Ovary (tissue), 9 donors: ENCODE measurements around the gene MADD. TPM values are rescaled to one million over a fixed set of nuclear protein-coding genes. Genes with fewer than 3 reads are reported as not detected.

Source experiments
- DNase-seq, 5 donors: peaks; one replicate each; pipeline ENCODE4 v3.0.0-alpha.2; 2019 to 2020
- H3K27ac ChIP-seq, 2 donors: fragments of 200-600 bp; one replicate each; pipeline versions ENCODE4 v1.5.1 to v1.8.0; 2019 to 2022
- H3K27me3 ChIP-seq: fragments of 200-600 bp; one replicate; pipeline ENCODE4 v1.8.0; 2022
- H3K36me3 ChIP-seq: fragments of 200-600 bp; sonication (generic); one replicate; pipeline ENCODE4 v1.5.1; 2019
- H3K4me1 ChIP-seq: one replicate; pipeline ENCODE4 v1.8.1; 2013; ENCODE audit warnings: mild to moderate bottlenecking, moderate library complexity; ENCODE audit not compliant: insufficient read depth
- H3K4me3 ChIP-seq: fragments of 200-600 bp; sonication (generic); one replicate; pipeline ENCODE4 v1.5.1; 2017
- H3K9me3 ChIP-seq, 2 donors: fragments of 200-600 bp in 1 of 2; sonication (generic) in 1 of 2; one replicate each; pipeline versions ENCODE4 v1.5.1 to v1.8.1; 2013 to 2019; ENCODE audit warnings: mild to moderate bottlenecking in 1 of 2, moderate library complexity in 1 of 2
- EP300 ChIP-seq: sonication (generic); formaldehyde crosslinking; IDR thresholded peaks from one replicate; pipeline ENCODE4 v1.6.1; 2017; ENCODE audit warnings: antibody characterized with exemption
- POLR2A ChIP-seq: fragments of 450-650 bp; IDR thresholded peaks from one replicate; pipeline ENCODE4 v1.6.1; 2017; ENCODE audit warnings: antibody characterized with exemption, mild to moderate bottlenecking, moderate library complexity
- WGBS, 3 donors: extraction: QIAGEN DNeasy Blood & Tissue Kit in 1 of 3; methylation state at CpG; one replicate each; pipeline versions ENCODE4 v1.1.5 to v1.1.7; 2013 to 2017; 5-methylcytosine and 5-hydroxymethylcytosine counted together
- intact Hi-C, 4 donors: fragments of 100-400 bp; cut with DNase I; formaldehyde crosslinking; loops; one replicate each; pipeline versions ENCODE4 v1.11.0 to v1.15.1; 2022 to 2023
- polyA plus RNA-seq, 2 donors: library from polyadenylated mRNA; stranded (reverse); fragments of 200-250 nt in 1 of 2; fragments of 350-450 nt in 1 of 2; fragmentation: Illumina TruSeq in 1 of 2; extraction: RNeasy Lipid Tissue Mini Kit (QIAGEN cat#74804) in 1 of 2; gene quantifications; one replicate each; pipeline ENCODE4 v1.2.3, GENCODE V29; 2013 to 2014
- total RNA-seq, 7 donors: library from RNA; depleted of rRNA in 2 of 7; stranded (reverse); fragments of >200 nt in 2 of 7; fragmentation: NEBNext Ultra II Directional in 3 of 7; extraction: Animal tissue kit (Norgen Biotek cat#: 25700) in 3 of 7; gene quantifications; one replicate each; pipeline versions ENCODE4 v1.1.0 to v1.2.4, GENCODE V29; 2016 to 2023
- TF ChIP-seq, protein P1 (sequence below), 3 donors: fragments of 450-650 bp in 2 of 3; fragments of 200-600 bp in 1 of 3; IDR thresholded peaks; one replicate each; pipeline versions ENCODE4 v1.5.1 to v1.8.0; 2016 to 2022; ENCODE audit warnings: antibody characterized with exemption in 3 of 3, mild to moderate bottlenecking in 1 of 3
- donor health status: DM: no; HTN: no; CAD: no; lungs with moderate emphysema.
- donor health status: DM: no; HTN: no; CAD: no.
- donor health status: Bipolar disorder and iron deficiency.
- donor health status: DM: yes; HTN: yes; CAD: no.
- donor health status: DM: no; HTN: no; CAD: no.
- donor health status: DM: yes; HTN: yes; CAD: no.

MADD gene
- total and polyA plus RNA-seq, 9 donors = 20.3 to 53.5 (median 35.4) TPM

DNA sequence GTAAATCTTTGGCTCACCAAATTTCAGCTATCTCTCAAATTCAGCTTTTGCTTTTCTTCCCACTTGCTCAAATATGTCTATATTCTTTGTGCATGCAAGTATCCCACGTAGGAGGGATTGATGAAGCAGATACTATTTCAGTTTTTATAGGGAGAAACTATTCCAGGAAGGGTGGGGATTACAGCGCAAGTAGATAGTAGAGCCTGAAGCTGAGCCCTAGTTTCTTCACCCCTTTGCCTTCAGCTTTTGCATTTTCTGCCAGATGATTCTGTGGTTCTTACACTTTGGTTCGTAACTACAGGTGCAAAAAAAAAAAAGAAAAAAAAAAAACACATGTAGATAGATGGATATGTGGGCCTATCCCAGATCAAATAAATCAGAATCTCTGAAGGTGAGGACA lies 18.2 kb upstream of the MADD start:
- Histone ChIP-seq H3K4me1 (peaks cover 18% of the 10 kb centered on the region), H3K27ac (no peak overlapping the region), H3K36me3 (no peaks in the 10 kb centered on the region), H3K4me3 (no peak overlapping the region), H3K27me3 (no peaks in the 10 kb centered on the region), H3K9me3 (no peaks in the 10 kb centered on the region)
- DNase-seq = no peak
- TF ChIP-seq, protein P1, sequence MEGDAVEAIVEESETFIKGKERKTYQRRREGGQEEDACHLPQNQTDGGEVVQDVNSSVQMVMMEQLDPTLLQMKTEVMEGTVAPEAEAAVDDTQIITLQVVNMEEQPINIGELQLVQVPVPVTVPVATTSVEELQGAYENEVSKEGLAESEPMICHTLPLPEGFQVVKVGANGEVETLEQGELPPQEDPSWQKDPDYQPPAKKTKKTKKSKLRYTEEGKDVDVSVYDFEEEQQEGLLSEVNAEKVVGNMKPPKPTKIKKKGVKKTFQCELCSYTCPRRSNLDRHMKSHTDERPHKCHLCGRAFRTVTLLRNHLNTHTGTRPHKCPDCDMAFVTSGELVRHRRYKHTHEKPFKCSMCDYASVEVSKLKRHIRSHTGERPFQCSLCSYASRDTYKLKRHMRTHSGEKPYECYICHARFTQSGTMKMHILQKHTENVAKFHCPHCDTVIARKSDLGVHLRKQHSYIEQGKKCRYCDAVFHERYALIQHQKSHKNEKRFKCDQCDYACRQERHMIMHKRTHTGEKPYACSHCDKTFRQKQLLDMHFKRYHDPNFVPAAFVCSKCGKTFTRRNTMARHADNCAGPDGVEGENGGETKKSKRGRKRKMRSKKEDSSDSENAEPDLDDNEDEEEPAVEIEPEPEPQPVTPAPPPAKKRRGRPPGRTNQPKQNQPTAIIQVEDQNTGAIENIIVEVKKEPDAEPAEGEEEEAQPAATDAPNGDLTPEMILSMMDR (IDR thresholded peaks at IDR 0.05) = no peak
- TF ChIP-seq POLR2A (no peak), EP300 (no peak)
- intact Hi-C loops = loop anchor here in 1 of 4 donors (10.0 kb wide), 1 partner anchor 103 kb away; the partner anchor contains the start of gene MYBPC3
- WGBS, 3 donors = 69 to 80% (median 70%) methylated on average over 3 of the region's 3 CpGs

DNA sequence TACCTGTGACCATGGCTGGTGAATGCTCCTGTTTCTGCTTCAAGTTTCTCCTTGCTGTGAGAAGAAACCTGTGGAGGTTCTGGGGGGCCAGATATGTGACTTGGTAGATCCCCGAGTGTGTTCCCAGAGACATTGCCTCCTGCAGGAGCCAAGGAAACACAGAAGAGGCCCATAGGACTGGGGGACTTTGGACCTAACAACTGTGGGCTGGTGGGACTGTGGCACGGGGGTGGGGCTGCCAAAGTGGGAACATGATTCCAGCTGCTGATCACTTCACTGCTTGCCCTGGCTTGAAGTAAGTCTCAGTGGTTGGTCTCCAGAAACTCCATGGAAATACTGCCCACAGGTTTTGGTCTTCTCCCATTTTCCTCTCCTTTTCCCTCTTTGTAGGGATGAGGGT lies 16.3 kb upstream of the MADD start:
- no peak overlapping the region for H3K4me3 ChIP-seq
- intact Hi-C loops = loop anchor here in 1 of 4 donors (10.0 kb wide), 1 partner anchor 101 kb away; the partner anchor contains the start of gene MYBPC3

DNA sequence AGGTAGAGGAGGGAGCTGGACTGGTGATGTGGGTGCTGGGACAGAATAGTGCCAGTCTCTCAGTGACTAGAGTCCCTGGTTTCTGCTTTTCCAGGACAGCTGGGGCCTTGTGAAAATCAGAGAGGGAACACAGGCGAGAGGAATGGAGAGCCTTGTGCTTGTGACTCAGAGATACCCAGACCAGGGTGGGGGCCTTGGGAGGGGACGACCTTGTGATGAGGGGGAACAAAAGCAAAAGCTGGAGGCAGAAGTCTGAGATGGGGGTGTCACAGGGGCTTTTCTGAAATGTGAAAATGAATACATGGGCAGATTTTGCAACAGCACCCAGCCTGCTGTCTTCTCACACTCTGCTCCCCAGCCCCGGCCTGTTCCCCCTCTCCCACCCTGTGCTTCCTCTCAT lies 15.5 kb upstream of the MADD start:
- H3K4me1 ChIP-seq = peaks cover 15% of the 10 kb centered on the region
- H3K9me3 ChIP-seq = no peaks in the 10 kb centered on the region
- H3K27me3 ChIP-seq = no peaks in the 10 kb centered on the region
- no peaks in the 10 kb centered on the region for H3K36me3 ChIP-seq
- TF ChIP-seq EP300 = no peak
- TF ChIP-seq, protein P1 (IDR thresholded peaks at IDR 0.05) = no peak
- TF ChIP-seq POLR2A = no peak
- peak in 1 of 5 donors; percentile 56 for DNase-seq
- WGBS, 3 donors = 23 to 31% (median 25%) methylated on average over 3 of the region's 3 CpGs
- H3K4me3 ChIP-seq = no peak overlapping the region
- intact Hi-C loops = loop anchor here in 1 of 4 donors (10.0 kb wide), 1 partner anchor 100 kb away; the partner anchor contains the start of gene MYBPC3
- peak overlapping the region; percentile 53 to 83 for H3K27ac ChIP-seq

More for the DNA sequence above, 16.3 kb upstream of the MADD start:
- DNase-seq = no peak
- Histone ChIP-seq H3K27me3 (no peaks in the 10 kb centered on the region), H3K36me3 (no peaks in the 10 kb centered on the region), H3K9me3 (no peaks in the 10 kb centered on the region), H3K4me1 (peaks cover 16% of the 10 kb centered on the region), H3K27ac (peak overlapping the region in 1 of 2 donors; percentile 83)
- WGBS, 3 donors = 80 to 87% (median 83%) methylated on average over 2 of the region's 2 CpGs
- TF ChIP-seq EP300 (no peak), POLR2A (no peak)
- TF ChIP-seq, protein P1 (IDR thresholded peaks at IDR 0.05) = no peak

DNA sequence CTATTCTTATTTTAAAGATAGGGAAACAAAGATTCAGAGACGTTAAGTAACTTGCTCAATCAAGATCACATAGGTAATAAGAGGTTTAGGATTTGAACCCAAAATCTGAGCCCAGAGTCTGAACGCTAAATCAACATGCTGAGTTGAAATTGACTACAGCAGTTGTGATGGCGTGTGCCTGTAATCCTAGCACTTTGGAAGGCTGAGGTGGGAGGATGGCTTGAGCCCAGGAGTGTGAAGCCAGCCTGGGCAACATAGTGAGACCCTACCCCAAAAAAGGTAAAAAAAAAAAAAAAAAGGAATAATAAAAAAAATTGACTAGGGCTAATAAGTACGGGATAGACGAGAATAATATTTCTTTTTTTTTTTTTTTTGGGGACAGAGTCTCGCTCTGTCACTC lies 13.6 kb upstream of the MADD start:
- no peak overlapping the region for H3K27ac ChIP-seq
- peaks cover 10% of the 10 kb centered on the region for H3K4me1 ChIP-seq
- intact Hi-C loops = loop anchor here in 2 of 4 donors (5.0 to 10.0 kb wide), 2 partner anchors 74 to 98 kb away; partner anchors contain the start of gene MYBPC3 (in 1 of the 2)
- H3K36me3 ChIP-seq = no peaks in the 10 kb centered on the region
- 89 to 92% (median 89%) methylated on average over 6 of the region's 6 CpGs for WGBS, 3 donors
- H3K27me3 ChIP-seq = no peaks in the 10 kb centered on the region
- DNase-seq = no peak
- no peak overlapping the region for H3K4me3 ChIP-seq
- no peak for TF ChIP-seq EP300
- TF ChIP-seq, protein P1 (IDR thresholded peaks at IDR 0.05) = no peak
- no peak for TF ChIP-seq POLR2A
- H3K9me3 ChIP-seq = no peaks in the 10 kb centered on the region
